ENCODE data around the gene CEP70.

- TF ChIP-seq CTCF (IDR thresholded peaks at IDR 0.05) (no peak), EP300 (IDR thresholded peaks at IDR 0.05) (no peak), POLR2A (IDR thresholded peaks at IDR 0.05) (no peak), POLR2AphosphoS5 (IDR thresholded peaks at IDR 0.05) (no peak)
These were observed 1.0 kb upstream of the CEP70 start for GRCh38 chr3:138594935-138595610.

Data from gastroesophageal sphincter (tissue), 3 donors.